K562 (cell line): Measurements from ENCODE around the gene VRK3.

Experiments
- CEBPB ChIP-seq: fragments of 450-650 bp; IDR thresholded peaks from 2 replicates; pipeline ENCODE4 v1.6.1; 2016; ENCODE audit warnings: missing genetic modification characterization, missing compliant biosample characterization
- CHD4 ChIP-seq: fragments of 200-600 bp; sonication (generic); IDR thresholded peaks from 3 replicates; pipeline ENCODE4 v1.6.1; 2012; ENCODE audit warnings: low read depth, mild to moderate bottlenecking, mixed read lengths, low read length, inconsistent platforms; ENCODE audit not compliant: insufficient read depth, insufficient replicate concordance, poor library complexity, severe bottlenecking
- CREB1 ChIP-seq, 2 experiments: sonication (generic) in 1 of 2; formaldehyde crosslinking in 1 of 2; IDR thresholded peaks; 2 replicates each; pipeline versions ENCODE4 v1.6.1 to v1.8.0; 2012 to 2022; ENCODE audit warnings: inconsistent platforms in 1 of 2, mild to moderate bottlenecking in 1 of 2, missing genetic modification reagents in 1 of 2, moderate library complexity in 1 of 2
- FOXK2 ChIP-seq, 2 experiments: fragments of 450-650 bp; IDR thresholded peaks in 1 of 2; conservative IDR thresholded peaks in 1 of 2; 2 replicates each; pipeline ENCODE4 v1.6.1; 2016; ENCODE audit warnings: low read depth in 2 of 2, mild to moderate bottlenecking in 1 of 2
- KAT2B ChIP-seq: IDR thresholded peaks from one replicate; pipeline ENCODE4 v1.6.1; 2012; ENCODE audit warnings: low read depth, mild to moderate bottlenecking, control low read depth, inconsistent platforms, low read length, moderate library complexity
- TRIM28 ChIP-seq: fragments of 450-650 bp; IDR thresholded peaks from 2 replicates; pipeline ENCODE4 v1.6.1; 2017
- ZNF217 ChIP-seq: sonication (generic); formaldehyde crosslinking; IDR thresholded peaks from 2 replicates; pipeline ENCODE4 v1.8.0; 2022; ENCODE audit warnings: mild to moderate bottlenecking, missing genetic modification reagents

GRCh38 chr19:50022823-50023222, 2.3 kb downstream of the VRK3 start:
- no peak for TF ChIP-seq FOXK2 (conservative IDR thresholded peaks at IDR 0.05 in 1 of 2, IDR thresholded peaks at IDR 0.05 in 1 of 2; ENCODE audit: low read depth in 2 of 2)
- no peak for TF ChIP-seq CEBPB (tag)
- TF ChIP-seq CHD4: no peak
- TF ChIP-seq ZNF217 (CRISPR knock-in tag): no peak
- no peak for TF ChIP-seq CREB1 (IDR thresholded peaks at IDR 0.05)
- no peak for TF ChIP-seq CREB1 (CRISPR knock-in tag; IDR thresholded peaks at IDR 0.05)
- TF ChIP-seq KAT2B: no peak
- TF ChIP-seq TRIM28: no peak
